Right lobe of liver (tissue), 6 donors: ENCODE results near the gene NBPF12. TPM values are rescaled to one million over a fixed set of nuclear protein-coding genes. Genes with fewer than 3 reads are reported as not detected.
"Not testable (repeated sequence)": the region's sequence is repeated elsewhere in the genome, so short reads cannot be mapped to it uniquely, and the experiment has no call there.

ENCODE experiments used
- ATAC-seq, 4 donors: fragments of 200-7000 bp; cut with Tn5 transposase; one replicate each; pipeline ENCODE4 v1.9.1; 2020; ENCODE audit warnings: mild to moderate bottlenecking in 4 of 4, moderate library complexity in 4 of 4
- DNase-seq, 3 donors: peaks; one replicate each; pipeline ENCODE4 v3.0.0-alpha.2; 2020
- H3K27ac ChIP-seq, 3 donors: fragments of 200-600 bp; one replicate each; pipeline ENCODE4 v1.8.0; 2022
- H3K27me3 ChIP-seq, 2 donors: fragments of 200-600 bp; one replicate each; pipeline ENCODE4 v1.8.0; 2022
- H3K36me3 ChIP-seq, 4 donors: fragments of 200-600 bp; sonication (generic) in 1 of 4; one replicate each; pipeline versions ENCODE4 v1.5.1 to v1.8.0; 2017 to 2022; ENCODE audit warnings: control low read depth in 1 of 4
- H3K4me1 ChIP-seq, 4 donors: fragments of 200-600 bp; sonication (generic) in 1 of 4; one replicate each; pipeline versions ENCODE4 v1.5.1 to v1.8.0; 2017 to 2022; ENCODE audit warnings: control low read depth in 1 of 4
- H3K4me3 ChIP-seq, 3 donors: fragments of 200-600 bp; one replicate each; pipeline ENCODE4 v1.8.0; 2022
- H3K9me3 ChIP-seq, 4 donors: fragments of 200-600 bp; sonication (generic) in 1 of 4; one replicate each; pipeline versions ENCODE4 v1.5.1 to v1.8.0; 2017 to 2022; ENCODE audit warnings: control low read depth in 1 of 4
- POLR2A ChIP-seq: fragments of 450-650 bp; IDR thresholded peaks from one replicate; pipeline ENCODE4 v1.6.1; 2017; ENCODE audit warnings: antibody characterized with exemption, mild to moderate bottlenecking
- WGBS: methylation state at CpG from one replicate; pipeline ENCODE4 v1.1.6; 2018; ENCODE audit warnings: low coverage, low lambda C conversion rate; ENCODE audit not compliant: insufficient coverage; ENCODE audit errors: missing lambda C conversion rate; 5-methylcytosine and 5-hydroxymethylcytosine counted together
- intact Hi-C, 2 donors: fragments of 100-400 bp; cut with DNase I; formaldehyde crosslinking; loops; one replicate each; pipeline versions ENCODE4 v1.11.2 to v1.14.1; 2022
- total RNA-seq, 6 experiments: library from RNA; depleted of rRNA in 2 of 6; stranded (reverse); fragments of >200 nt in 2 of 6; fragmentation: NEBNext Ultra II Directional in 3 of 6; extraction: Animal tissue kit (Norgen Biotek cat#: 25700) in 3 of 6; gene quantifications; one replicate each; pipeline versions ENCODE4 v1.1.0 to v1.2.4, GENCODE V29; 2016 to 2023
- donor health status: DM: no; HTN: yes; CAD: no.
- donor health status: DM: no; HTN: no; CAD: no.
- donor health status: DM: no; HTN: no; CAD: no.
- donor health status: DM: no; HTN: yes; CAD: no.
- donor health status: DM: no; HTN: yes; CAD: no.

Gene NBPF12
- total RNA-seq, 6 experiments from 2014 or later, result 5.1 to 18.9 (median 15.3) TPM

DNA sequence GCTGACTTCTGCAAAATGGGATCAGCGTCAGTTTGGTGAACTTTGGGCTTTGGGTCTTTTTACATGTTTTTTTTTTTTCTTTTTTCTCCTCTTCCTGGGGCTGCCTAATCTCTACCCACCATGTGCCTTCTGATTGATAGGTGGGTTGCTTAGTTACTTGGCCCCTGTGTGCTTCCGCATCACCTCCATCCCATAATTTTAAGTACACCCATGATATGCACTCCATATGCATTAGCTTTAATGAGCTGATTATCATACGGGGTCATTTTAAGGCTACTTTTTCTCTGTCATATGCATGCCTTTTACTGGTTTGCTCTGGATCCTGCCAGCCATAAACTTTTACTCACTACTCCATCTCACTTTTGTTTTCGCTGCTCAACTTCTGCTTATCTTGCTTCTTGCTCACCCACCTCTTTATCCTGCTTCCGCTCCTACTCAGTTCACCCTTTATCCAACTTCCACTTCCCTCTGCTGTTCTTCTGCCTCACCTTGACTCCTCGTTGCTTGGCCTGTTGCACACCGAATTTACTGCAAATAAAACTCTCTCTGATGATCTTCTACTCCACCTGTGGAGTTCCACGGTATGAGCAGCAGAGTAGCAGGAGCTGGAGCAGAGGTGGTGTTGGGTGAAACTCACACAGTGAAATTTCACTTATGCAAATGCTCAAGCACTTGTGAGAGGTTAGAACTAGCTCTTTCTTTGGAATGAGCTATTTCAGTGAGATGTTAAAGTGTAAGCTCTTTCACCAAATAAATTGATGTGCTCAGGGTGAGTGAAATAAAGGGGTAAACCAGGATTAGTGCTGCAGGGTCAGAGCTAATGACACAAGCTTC, 3.5 kb upstream of the NBPF12 start:
- H3K4me1 ChIP-seq, H3K27ac ChIP-seq, H3K36me3 ChIP-seq, ATAC-seq, DNase-seq, H3K4me3 ChIP-seq, H3K27me3 ChIP-seq, intact Hi-C loops, H3K9me3 ChIP-seq: not testable (repeated sequence)
- 55% methylated on average over 2 of the region's 8 CpGs for WGBS

DNA sequence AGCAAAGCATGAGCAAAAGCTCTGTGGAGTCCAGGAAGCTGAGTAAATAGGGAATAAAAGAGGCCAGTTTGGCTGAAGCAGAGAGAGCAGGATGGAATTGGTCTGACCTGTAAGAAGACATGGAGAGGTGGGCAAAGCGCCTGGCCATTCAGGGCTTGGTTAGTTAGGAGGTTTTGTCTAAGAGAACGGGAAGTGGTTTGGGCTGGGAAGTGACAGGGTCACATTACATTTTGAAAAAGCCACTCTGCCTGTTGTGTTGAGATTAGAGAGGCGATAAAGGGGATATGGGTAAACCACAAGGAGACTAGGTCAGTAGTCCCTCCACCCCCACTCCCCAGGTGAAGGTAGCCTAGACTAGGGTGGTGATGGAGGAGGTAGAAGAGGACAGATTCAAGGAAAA, 662 bp upstream of the NBPF12 start:
- not testable (repeated sequence) for H3K27ac ChIP-seq
- 78% methylated on average over 2 of the region's 3 CpGs for WGBS

DNA sequence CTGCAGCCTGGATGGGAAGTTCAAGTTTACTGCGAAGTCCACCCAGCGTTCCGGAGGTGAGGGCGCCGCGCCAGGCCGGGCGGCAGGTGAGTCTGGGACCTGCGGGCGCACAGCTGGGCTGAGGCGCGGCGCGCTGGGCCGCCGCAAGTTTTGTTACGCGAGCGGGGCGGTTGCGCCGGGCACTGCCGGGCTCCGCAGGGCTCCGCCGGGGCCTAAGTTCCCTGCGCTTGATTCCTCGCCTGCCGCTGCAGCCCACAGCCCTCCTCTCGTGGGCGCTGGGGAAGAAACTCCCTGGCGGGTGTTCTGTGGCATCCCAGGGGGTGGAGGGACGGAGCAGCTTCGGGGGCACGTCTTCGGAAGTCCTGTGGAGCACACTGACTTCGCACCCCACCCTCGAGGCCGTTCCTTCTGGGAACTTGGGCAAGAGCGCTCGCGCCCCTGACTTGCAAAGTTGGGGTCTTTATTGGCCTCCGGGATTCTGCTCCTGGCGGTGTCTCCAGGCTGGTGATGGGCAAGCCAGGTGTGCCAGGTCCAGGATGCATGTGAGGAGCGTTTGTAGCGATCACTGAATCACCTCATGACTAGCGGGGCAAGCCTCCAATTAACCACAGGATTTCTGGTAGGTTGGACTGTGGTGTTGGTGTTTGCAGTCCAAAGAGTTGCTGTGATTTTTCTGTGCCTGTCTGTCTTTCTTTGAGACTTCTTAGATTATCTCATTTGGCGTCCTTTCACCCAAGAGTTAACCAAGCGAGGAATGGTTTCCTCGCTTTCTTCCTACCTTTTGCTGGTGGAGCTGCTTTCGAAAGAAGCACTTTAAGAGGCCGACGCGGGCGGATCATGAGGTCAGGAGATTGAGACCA, 1.0 kb downstream of the NBPF12 start:
- WGBS, result 7% methylated on average over 8 of the region's 55 CpGs
- H3K27ac ChIP-seq, result peak overlapping the region; percentile 87 to 98 (median 97)
- DNase-seq (peak; percentile 51 to 68 (median 61)), ATAC-seq (peak; percentile 32 to 60 (median 53))
- intact Hi-C loops, H3K36me3 ChIP-seq, H3K27me3 ChIP-seq, H3K4me1 ChIP-seq, H3K9me3 ChIP-seq: not testable (repeated sequence)
- H3K4me3 ChIP-seq, result peak overlapping the region; percentile 65 to 81 (median 76)
- peak; percentile 41 for TF ChIP-seq POLR2A

More for the DNA sequence above, 662 bp upstream of the NBPF12 start:
- H3K27me3 ChIP-seq, DNase-seq, intact Hi-C loops, H3K36me3 ChIP-seq, ATAC-seq, H3K4me3 ChIP-seq, H3K9me3 ChIP-seq, H3K4me1 ChIP-seq: not testable (repeated sequence)

DNA sequence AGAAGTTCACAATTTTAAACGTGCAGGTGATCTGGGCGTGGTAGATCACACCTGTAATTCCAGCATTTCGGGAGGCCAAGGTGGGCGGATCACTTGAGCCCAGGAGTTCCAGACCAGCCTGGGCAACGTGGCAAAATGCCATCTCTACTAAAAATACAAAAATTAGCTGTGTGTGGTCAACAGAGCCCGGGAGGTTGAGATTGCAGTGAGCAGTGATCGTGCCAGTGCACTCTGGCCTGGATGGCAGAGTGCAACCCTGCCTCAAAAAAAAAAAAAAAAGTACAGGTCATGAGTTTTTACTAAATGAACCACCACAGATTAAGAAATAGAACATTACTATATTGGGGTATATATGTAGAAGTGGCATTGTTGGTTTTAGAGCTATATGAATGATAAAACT, 2.2 kb downstream of the NBPF12 start:
- Histone ChIP-seq H3K27ac (peak overlapping the region; percentile 87 to 98 (median 97)), H3K4me3 (peak overlapping the region in 1 of 3 donors; percentile 81)
- DNase-seq (peak; percentile 35 to 78 (median 67)), ATAC-seq (peak; percentile 59 to 73 (median 64))
- H3K27me3 ChIP-seq, H3K36me3 ChIP-seq, H3K9me3 ChIP-seq, intact Hi-C loops, H3K4me1 ChIP-seq: not testable (repeated sequence)
- 22% methylated on average over 1 of the region's 7 CpGs for WGBS

DNA sequence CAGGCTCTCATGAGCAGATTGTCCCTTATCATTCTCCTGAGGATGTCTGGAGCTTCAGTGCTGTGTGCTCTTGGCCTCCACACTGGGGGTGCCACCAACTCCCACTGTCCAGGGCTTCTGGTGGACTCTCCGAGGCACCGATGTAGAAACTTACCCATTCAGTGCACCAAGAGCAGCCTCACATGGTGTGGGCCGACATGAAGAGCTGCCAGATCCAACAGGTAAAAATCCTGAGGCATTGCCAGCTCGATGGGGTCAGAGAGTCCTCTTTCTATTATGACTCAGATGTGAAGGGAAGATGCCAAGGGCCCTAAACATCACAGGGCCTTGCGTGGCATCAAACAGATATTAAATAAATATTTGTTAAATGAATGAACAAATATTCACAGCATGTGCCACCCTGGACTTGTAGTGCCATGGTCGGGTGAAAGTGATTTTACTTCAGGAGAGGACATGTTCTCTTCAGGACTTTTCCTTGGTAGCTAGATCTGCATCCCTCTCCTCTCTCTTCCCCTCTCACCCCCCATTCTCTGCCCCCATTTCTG, 5.3 kb downstream of the NBPF12 start:
- ATAC-seq, result peak; percentile 4 to 56 (median 20)
- H3K4me3 ChIP-seq, H3K4me1 ChIP-seq, H3K36me3 ChIP-seq, H3K9me3 ChIP-seq, intact Hi-C loops, H3K27me3 ChIP-seq: not testable (repeated sequence)
- H3K27ac ChIP-seq, result peak overlapping the region in 1 of 3 donors; percentile 57
- WGBS, result 24% methylated on average over 2 of the region's 6 CpGs
- peak; percentile 60 to 75 (median 70) for DNase-seq

DNA sequence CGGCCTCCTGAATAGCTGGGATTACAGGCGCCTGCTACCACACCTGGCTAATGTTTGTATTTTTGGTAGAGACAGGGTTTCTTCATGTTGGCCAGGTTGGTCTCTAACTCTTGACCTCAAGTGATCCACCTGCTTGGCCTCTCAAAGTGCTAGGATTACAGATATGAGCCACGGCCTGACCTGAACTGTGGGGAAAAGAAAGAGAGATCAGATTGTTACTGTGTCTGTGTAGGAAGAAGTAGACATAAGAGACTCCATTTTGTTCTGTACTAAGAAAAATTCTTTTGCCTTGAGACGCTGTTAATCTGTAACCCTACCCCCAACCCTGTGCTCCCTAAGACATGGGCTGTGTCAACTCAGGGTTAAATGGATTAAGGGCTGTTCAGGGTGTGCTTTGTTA, 10.0 kb downstream of the NBPF12 start:
- H3K27ac ChIP-seq, result peak overlapping the region; percentile 8 to 80 (median 62)
- H3K9me3 ChIP-seq, ATAC-seq, H3K27me3 ChIP-seq, H3K4me3 ChIP-seq, H3K4me1 ChIP-seq, intact Hi-C loops, DNase-seq, H3K36me3 ChIP-seq: not testable (repeated sequence)
- 52% methylated on average over 3 of the region's 4 CpGs for WGBS

DNA sequence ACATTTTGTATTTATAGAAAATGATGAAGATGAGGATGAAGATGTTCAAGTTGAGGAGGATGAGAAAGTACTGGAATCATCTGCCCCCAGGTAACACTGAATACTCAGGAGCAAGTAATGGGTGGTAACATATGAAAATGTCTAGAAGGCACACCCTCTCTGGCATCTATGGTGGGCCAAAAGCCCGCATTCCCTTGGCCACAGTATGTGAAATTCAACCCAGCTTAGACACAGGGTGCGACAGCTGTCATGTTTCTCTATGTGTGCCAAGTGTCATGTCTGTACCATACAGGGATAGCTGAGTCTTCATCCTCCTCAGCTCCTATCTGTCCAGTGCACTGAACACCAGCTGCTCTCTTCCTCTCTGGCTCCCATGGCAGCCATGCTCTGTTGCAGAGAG, 26.2 kb downstream of the NBPF12 start:
- H3K4me1 ChIP-seq, ATAC-seq, intact Hi-C loops, DNase-seq, H3K27ac ChIP-seq, H3K36me3 ChIP-seq, H3K4me3 ChIP-seq, H3K27me3 ChIP-seq, H3K9me3 ChIP-seq: not testable (repeated sequence)
- WGBS, result no CpG with 5 or more reads among the region's 2 CpGs
